DOHH2 (cell line): Measurements from ENCODE around the gene TAP2.

Experiments
- H3F3A ChIP-seq: fragments of 200-600 bp; sonication (generic), shearing (Covaris generic); 2 replicates; pipeline ENCODE4 v1.6.0; 2016; ENCODE audit warnings: antibody characterized with exemption, mild to moderate bottlenecking; ENCODE audit not compliant: control insufficient read depth, insufficient read depth
- H3K27ac ChIP-seq: fragments of 200-600 bp; sonication (generic); 2 replicates; pipeline ENCODE4 v1.5.1; 2014; ENCODE audit warnings: low read depth, mild to moderate bottlenecking, low read length, moderate library complexity
- H3K27me3 ChIP-seq: fragments of 200-600 bp; sonication (generic); 2 replicates; pipeline ENCODE4 v1.6.1; 2014; ENCODE audit warnings: mild to moderate bottlenecking, low read length, mixed read lengths; ENCODE audit not compliant: control insufficient read depth
- H3K36me3 ChIP-seq: fragments of 200-600 bp; sonication (generic); 2 replicates; pipeline ENCODE4 v1.6.1; 2014; ENCODE audit warnings: mild to moderate bottlenecking, low read length, moderate library complexity, mixed read lengths; ENCODE audit not compliant: control insufficient read depth
- H3K4me1 ChIP-seq: fragments of 200-600 bp; sonication (generic); 2 replicates; pipeline ENCODE4 v1.6.1; 2014; ENCODE audit warnings: mild to moderate bottlenecking, low read length, mixed read lengths; ENCODE audit not compliant: control insufficient read depth
- H3K4me2 ChIP-seq: fragments of 200-600 bp; sonication (generic); 2 replicates; pipeline ENCODE4 v1.6.0; 2014; ENCODE audit warnings: mild to moderate bottlenecking, low read length, moderate library complexity
- H3K4me3 ChIP-seq: fragments of 200-600 bp; sonication (generic); 2 replicates; pipeline ENCODE4 v1.5.1; 2014; ENCODE audit warnings: mild to moderate bottlenecking, low read length, mixed read lengths
- H3K79me2 ChIP-seq: fragments of 200-600 bp; sonication (generic); 2 replicates; pipeline ENCODE4 v1.6.1; 2014; ENCODE audit warnings: mild to moderate bottlenecking, low read length, mixed read lengths; ENCODE audit not compliant: control insufficient read depth
- H3K9me2 ChIP-seq: fragments of 200-600 bp; sonication (generic); replicated peaks from 2 replicates; pipeline ENCODE4 v1.6.1; 2014; ENCODE audit warnings: mild to moderate bottlenecking, low read length, mixed read lengths; ENCODE audit not compliant: control insufficient read depth
- H3K9me3 ChIP-seq: fragments of 200-600 bp; sonication (generic); 2 replicates; pipeline ENCODE4 v1.6.1; 2014; ENCODE audit warnings: antibody characterized with exemption, low read length, mixed read lengths; ENCODE audit not compliant: control insufficient read depth, insufficient read depth
- H4K20me1 ChIP-seq: fragments of 200-600 bp; sonication (generic); 2 replicates; pipeline ENCODE4 v1.6.0; 2014; ENCODE audit warnings: low read depth, mild to moderate bottlenecking, antibody characterized with exemption, low read length, moderate library complexity; ENCODE audit not compliant: control insufficient read depth, insufficient read depth
- EZH2phosphoT487 ChIP-seq: fragments of 200-600 bp; sonication (generic); IDR thresholded peaks from 2 replicates; pipeline ENCODE4 v1.6.1; 2017; ENCODE audit warnings: borderline replicate concordance, mild to moderate bottlenecking, antibody characterized with exemption, low read length, moderate library complexity, mixed read lengths
- TF ChIP-seq, protein P1 (sequence below): fragments of 200-600 bp; sonication (generic); IDR thresholded peaks from one replicate; pipeline ENCODE4 v1.5.1; 2014; ENCODE audit warnings: antibody characterized with exemption, mild to moderate bottlenecking, low read depth, low read length; ENCODE audit not compliant: poor library complexity, severe bottlenecking

Gene TAP2

DNA sequence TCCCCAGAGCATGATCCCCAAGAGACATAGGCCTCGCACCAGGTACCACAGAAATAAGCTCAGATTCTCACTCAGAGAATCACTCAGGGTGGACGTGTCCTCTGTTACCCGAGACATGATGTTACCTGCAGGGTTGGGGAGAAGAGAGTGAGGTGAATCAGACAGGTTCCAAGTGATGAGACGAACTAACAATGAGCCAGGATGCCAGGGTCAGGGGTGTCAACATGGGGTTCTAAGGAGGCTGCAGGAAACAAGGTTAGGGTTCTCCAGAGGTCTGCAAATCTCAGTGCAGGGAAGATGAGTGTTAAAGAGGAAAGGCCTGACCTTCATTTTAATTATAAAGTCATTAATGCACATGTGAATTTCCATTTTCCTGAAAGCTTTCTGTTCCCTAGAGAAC, 12.5 kb upstream of the TAP2 start:
- no peaks in the 10 kb centered on the region for H3F3A ChIP-seq
- no peaks in the 10 kb centered on the region for H3K9me2 ChIP-seq
- no peaks in the 10 kb centered on the region for H4K20me1 ChIP-seq
- no peaks in the 10 kb centered on the region for H3K9me3 ChIP-seq
- TF ChIP-seq, protein P1, sequence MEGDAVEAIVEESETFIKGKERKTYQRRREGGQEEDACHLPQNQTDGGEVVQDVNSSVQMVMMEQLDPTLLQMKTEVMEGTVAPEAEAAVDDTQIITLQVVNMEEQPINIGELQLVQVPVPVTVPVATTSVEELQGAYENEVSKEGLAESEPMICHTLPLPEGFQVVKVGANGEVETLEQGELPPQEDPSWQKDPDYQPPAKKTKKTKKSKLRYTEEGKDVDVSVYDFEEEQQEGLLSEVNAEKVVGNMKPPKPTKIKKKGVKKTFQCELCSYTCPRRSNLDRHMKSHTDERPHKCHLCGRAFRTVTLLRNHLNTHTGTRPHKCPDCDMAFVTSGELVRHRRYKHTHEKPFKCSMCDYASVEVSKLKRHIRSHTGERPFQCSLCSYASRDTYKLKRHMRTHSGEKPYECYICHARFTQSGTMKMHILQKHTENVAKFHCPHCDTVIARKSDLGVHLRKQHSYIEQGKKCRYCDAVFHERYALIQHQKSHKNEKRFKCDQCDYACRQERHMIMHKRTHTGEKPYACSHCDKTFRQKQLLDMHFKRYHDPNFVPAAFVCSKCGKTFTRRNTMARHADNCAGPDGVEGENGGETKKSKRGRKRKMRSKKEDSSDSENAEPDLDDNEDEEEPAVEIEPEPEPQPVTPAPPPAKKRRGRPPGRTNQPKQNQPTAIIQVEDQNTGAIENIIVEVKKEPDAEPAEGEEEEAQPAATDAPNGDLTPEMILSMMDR = no peak
- no peak for TF ChIP-seq EZH2phosphoT487
- no peak overlapping the region for H3K4me2 ChIP-seq
- no peak overlapping the region for H3K4me3 ChIP-seq
- peaks cover 5% of the 10 kb centered on the region for H3K79me2 ChIP-seq
- H3K36me3 ChIP-seq = peaks cover 28% of the 10 kb centered on the region
- H3K4me1 ChIP-seq = peaks cover 32% of the 10 kb centered on the region
- no peak overlapping the region for H3K27ac ChIP-seq
- H3K27me3 ChIP-seq = peaks cover 4% of the 10 kb centered on the region; the same call in 1 of the 2 replicates

DNA sequence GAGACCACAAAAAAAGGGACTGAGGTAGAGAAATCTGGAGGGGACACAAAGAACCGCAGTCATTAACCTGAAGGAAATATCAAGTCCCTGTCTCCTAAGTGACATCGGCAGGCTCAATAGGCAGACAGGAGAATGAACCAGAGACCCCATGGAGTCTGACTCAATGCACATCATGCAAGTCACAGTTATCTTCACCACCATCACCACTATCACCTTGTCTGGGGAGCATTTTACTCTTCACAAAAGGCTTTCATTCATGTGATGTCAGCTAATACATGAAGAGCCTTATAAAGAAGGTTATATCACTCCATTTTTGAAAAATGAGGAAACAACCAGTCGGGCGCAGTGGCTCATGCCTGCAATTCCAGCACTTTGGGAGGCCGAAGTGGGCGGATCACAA, 10.6 kb upstream of the TAP2 start:
- no peak overlapping the region for H3K4me2 ChIP-seq
- H3K4me1 ChIP-seq = peaks cover 38% of the 10 kb centered on the region
- no peaks in the 10 kb centered on the region for H3K9me3 ChIP-seq
- peaks cover 41% of the 10 kb centered on the region for H3K36me3 ChIP-seq
- TF ChIP-seq, protein P1 = no peak
- TF ChIP-seq EZH2phosphoT487 = no peak
- no peak overlapping the region for H3K27ac ChIP-seq
- H3F3A ChIP-seq = peaks cover 5% of the 10 kb centered on the region
- peaks cover 4% of the 10 kb centered on the region; the same call in 1 of the 2 replicates for H3K27me3 ChIP-seq
- peaks cover 15% of the 10 kb centered on the region for H3K79me2 ChIP-seq
- no peaks in the 10 kb centered on the region for H3K9me2 ChIP-seq
- no peak overlapping the region for H3K4me3 ChIP-seq
- no peaks in the 10 kb centered on the region for H4K20me1 ChIP-seq

DNA sequence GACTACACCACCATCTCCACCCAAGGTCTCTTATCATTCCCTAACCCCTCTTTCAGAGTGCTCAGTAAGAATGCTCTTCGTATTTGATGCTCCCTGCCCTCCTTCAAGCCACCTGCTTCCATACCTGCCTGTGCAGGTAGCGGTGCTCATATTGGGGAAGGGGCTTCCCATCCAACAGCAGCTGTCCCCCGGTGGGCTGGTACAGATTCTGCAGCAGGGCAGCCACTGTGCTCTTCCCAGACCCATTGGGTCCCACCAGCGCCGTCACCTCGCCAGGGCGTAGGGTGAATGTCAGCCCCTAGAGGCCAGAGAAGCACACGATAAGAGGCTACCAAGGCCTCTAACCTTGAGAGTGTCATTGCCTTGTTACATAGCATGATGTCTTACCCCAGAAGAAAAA, 9.3 kb upstream of the TAP2 start:
- no peak for TF ChIP-seq EZH2phosphoT487
- TF ChIP-seq, protein P1 = no peak
- no peak overlapping the region for H3K4me2 ChIP-seq
- H3F3A ChIP-seq = peaks cover 9% of the 10 kb centered on the region
- no peak overlapping the region for H3K4me3 ChIP-seq
- H3K27ac ChIP-seq = no peak overlapping the region
- no peaks in the 10 kb centered on the region for H4K20me1 ChIP-seq
- H3K36me3 ChIP-seq = peaks cover 43% of the 10 kb centered on the region
- peaks cover 47% of the 10 kb centered on the region for H3K4me1 ChIP-seq
- H3K9me2 ChIP-seq = no peaks in the 10 kb centered on the region
- H3K9me3 ChIP-seq = no peaks in the 10 kb centered on the region
- peaks cover 2% of the 10 kb centered on the region; the same call in 1 of the 2 replicates for H3K27me3 ChIP-seq
- H3K79me2 ChIP-seq = peaks cover 20% of the 10 kb centered on the region
